H1 (cell line): ENCODE data around the gene PID1. TPM values are rescaled to one million over a fixed set of nuclear protein-coding genes. Genes with fewer than 3 reads are reported as not detected.

Experiments
- CTCF ChIA-PET: fragments of 300-600 bp; sonication (Branson Sonifier 250); formaldehyde crosslinking; loops from one replicate; lab custom pipeline; 2021; ENCODE audit not compliant: partially characterized antibody; lab: Charles Lee
- POLR2A ChIA-PET: fragments of 300-600 bp; sonication (Branson Sonifier 250); formaldehyde crosslinking; loops from one replicate; lab custom pipeline; 2021; ENCODE audit warnings: inconsistent platforms; ENCODE audit not compliant: partially characterized antibody; lab: Charles Lee
- DNase-seq, 2 experiments: peaks; one replicate each; pipeline versions ENCODE4 v3.0.0 to v3.0.0-alpha.2; 2010 to 2022; ENCODE audit warnings: low spot score in 2 of 2, low read depth in 1 of 2, mixed read lengths in 1 of 2
- FAIRE-seq: peaks from 2 replicates; lab custom pipeline; 2011; peaks lifted over from hg19 to GRCh38; lab: Jason Lieb, UNC
- H2AFZ ChIP-seq: 2 replicates; pipeline ENCODE4 v1.8.1; 2012; ENCODE audit warnings: low read length, inconsistent platforms
- H2AK5ac ChIP-seq: 2 replicates; pipeline ENCODE4 v1.6.1; 2013; ENCODE audit warnings: low read depth, low read length
- H2BK120ac ChIP-seq: replicated peaks from 2 replicates; pipeline ENCODE3; 2013; ENCODE audit warnings: low read depth, low read length, inconsistent platforms
- H2BK12ac ChIP-seq: 2 replicates; pipeline ENCODE4 v1.6.1; 2013; ENCODE audit warnings: low read depth, low read length
- H2BK15ac ChIP-seq: 2 replicates; pipeline ENCODE4 v1.6.1; 2013; ENCODE audit warnings: low read length
- H2BK20ac ChIP-seq: 2 replicates; pipeline ENCODE4 v1.6.1; 2013; ENCODE audit warnings: low read length
- H2BK5ac ChIP-seq: 2 replicates; pipeline ENCODE4 v1.6.1; 2013; ENCODE audit warnings: low read depth, low read length
- H3K14ac ChIP-seq: 2 replicates; pipeline ENCODE4 v1.6.1; 2013; ENCODE audit warnings: inconsistent platforms; ENCODE audit not compliant: insufficient read length
- H3K18ac ChIP-seq: 2 replicates; pipeline ENCODE4 v1.6.1; 2013; ENCODE audit warnings: low read length; ENCODE audit errors: extremely low read depth
- H3K23ac ChIP-seq: 2 replicates; pipeline ENCODE4 v1.6.1; 2013; ENCODE audit warnings: inconsistent platforms; ENCODE audit not compliant: insufficient read length
- H3K23me2 ChIP-seq: 2 replicates; pipeline ENCODE4 v1.6.1; 2013; ENCODE audit warnings: low read depth, low read length
- H3K27ac ChIP-seq: 2 replicates; pipeline ENCODE4 v1.6.1; 2011; ENCODE audit warnings: low read depth, low read length, inconsistent platforms
- H3K27me3 ChIP-seq, 4 experiments: replicated peaks in 1 of 4; 1 replicate in 1 of 4; 2 replicates in 3 of 4; pipeline versions ENCODE4 v1.6.1 to v1.8.1; 2011 to 2013; ENCODE audit warnings: low read length in 3 of 4, mild to moderate bottlenecking in 3 of 4, inconsistent platforms in 2 of 4, mixed read lengths in 2 of 4, moderate library complexity in 1 of 4; ENCODE audit not compliant: control insufficient read depth in 3 of 4, insufficient read depth in 3 of 4; ENCODE audit errors: extremely low read depth in 1 of 4
- H3K36me3 ChIP-seq, 4 experiments: 2 replicates each; pipeline versions ENCODE4 v1.6.1 to v1.8.1; 2011 to 2013; ENCODE audit warnings: mild to moderate bottlenecking in 4 of 4, low read length in 3 of 4, moderate library complexity in 2 of 4, control low read depth in 1 of 4, inconsistent platforms in 1 of 4; ENCODE audit not compliant: insufficient read depth in 4 of 4, control insufficient read depth in 2 of 4
- H3K4ac ChIP-seq: replicated peaks from 2 replicates; pipeline ENCODE3; 2013; ENCODE audit warnings: low read length, low read depth, mixed read lengths, inconsistent platforms; ENCODE audit not compliant: insufficient read length
- H3K4me1 ChIP-seq, 4 experiments: replicated peaks in 1 of 4; 1 replicate in 1 of 4; 2 replicates in 3 of 4; pipeline versions ENCODE4 v1.6.1 to v1.8.1; 2011 to 2013; ENCODE audit warnings: low read length in 3 of 4, inconsistent platforms in 2 of 4, mixed read lengths in 1 of 4; ENCODE audit not compliant: insufficient read depth in 4 of 4, control insufficient read depth in 3 of 4
- H3K4me2 ChIP-seq, 2 experiments: 2 replicates each; pipeline versions ENCODE4 v1.6.1 to v1.8.1; 2011 to 2013; ENCODE audit warnings: low read depth in 2 of 2, low read length in 2 of 2, control low read depth in 1 of 2, inconsistent platforms in 1 of 2, mild to moderate bottlenecking in 1 of 2; ENCODE audit not compliant: insufficient read depth in 1 of 2
- H3K4me3 ChIP-seq, 4 experiments: fragments of 200-600, 300-600 bp in 1 of 4; sonication (generic), shearing (Covaris generic), sonication (Bioruptor Twin) in 1 of 4; 2 replicates each; pipeline versions ENCODE4 v1.5.1 to v1.8.1; 2011 to 2016; ENCODE audit warnings: low read length in 4 of 4, low read depth in 3 of 4, control low read depth in 2 of 4, inconsistent platforms in 2 of 4, mild to moderate bottlenecking in 2 of 4, mixed read lengths in 1 of 4, moderate library complexity in 1 of 4; ENCODE audit not compliant: insufficient read depth in 2 of 4; ENCODE audit errors: extremely low read depth in 1 of 4
- H3K56ac ChIP-seq: replicated peaks from 2 replicates; pipeline ENCODE3; 2013; ENCODE audit warnings: low read depth, mild to moderate bottlenecking, mixed read lengths, low read length, inconsistent platforms; ENCODE audit not compliant: insufficient read length
- H3K79me1 ChIP-seq: 2 replicates; pipeline ENCODE4 v1.6.1; 2013; ENCODE audit warnings: low read depth, low read length, control low read depth
- H3K79me2 ChIP-seq, 2 experiments: 2 replicates each; pipeline versions ENCODE4 v1.6.1 to v1.8.1; 2012 to 2013; ENCODE audit warnings: low read length in 2 of 2, mild to moderate bottlenecking in 2 of 2, inconsistent platforms in 1 of 2; ENCODE audit not compliant: insufficient read depth in 2 of 2, control insufficient read depth in 1 of 2
- H3K9ac ChIP-seq, 4 experiments: replicated peaks in 1 of 4; 1 replicate in 1 of 4; 2 replicates in 3 of 4; pipeline versions ENCODE4 v1.6.1 to v1.8.1; 2011 to 2013; ENCODE audit warnings: low read depth in 3 of 4, low read length in 3 of 4, control low read depth in 2 of 4, mild to moderate bottlenecking in 2 of 4, moderate library complexity in 2 of 4, inconsistent platforms in 1 of 4; ENCODE audit errors: extremely low read depth in 1 of 4
- H3K9me3 ChIP-seq, 2 experiments: 2 replicates each; pipeline versions ENCODE4 v1.6.1 to v1.8.1; 2012 to 2013; ENCODE audit warnings: mild to moderate bottlenecking in 2 of 2, moderate library complexity in 2 of 2, control low read depth in 1 of 2, inconsistent platforms in 1 of 2, low read depth in 1 of 2, low read length in 1 of 2, mixed read lengths in 1 of 2; ENCODE audit not compliant: insufficient read depth in 2 of 2
- H4K20me1 ChIP-seq, 2 experiments: replicated peaks in 1 of 2; 2 replicates each; pipeline versions ENCODE3 to v1.8.1; 2011 to 2013; ENCODE audit warnings: inconsistent platforms in 2 of 2, low read length in 2 of 2, mild to moderate bottlenecking in 1 of 2; ENCODE audit not compliant: insufficient read depth in 2 of 2, control insufficient read depth in 1 of 2
- H4K5ac ChIP-seq: 2 replicates; pipeline ENCODE4 v1.6.1; 2013; ENCODE audit warnings: low read length, low read depth, mixed read lengths, inconsistent platforms; ENCODE audit not compliant: insufficient read length
- H4K8ac ChIP-seq: 2 replicates; pipeline ENCODE4 v1.8.0; 2013; ENCODE audit warnings: mild to moderate bottlenecking, moderate library complexity, low read length, inconsistent platforms; ENCODE audit not compliant: insufficient read depth; ENCODE audit errors: extremely low read depth
- H4K91ac ChIP-seq: replicated peaks from 2 replicates; pipeline ENCODE3; 2013; ENCODE audit warnings: low read length, mixed read lengths, inconsistent platforms; ENCODE audit not compliant: insufficient read length
- CBX8 ChIP-seq: fragments of 300-800, 300-1000 bp; sonication (generic); IDR thresholded peaks from 2 replicates; pipeline ENCODE4 v1.7.1; 2016; ENCODE audit warnings: low read depth, low read length, borderline replicate concordance
- CTBP2 ChIP-seq: IDR thresholded peaks from 2 replicates; pipeline ENCODE4 v1.7.0; 2011; ENCODE audit warnings: borderline replicate concordance, mild to moderate bottlenecking, moderate library complexity, mixed read lengths, low read length; ENCODE audit not compliant: insufficient read depth, insufficient read length
- E2F6 ChIP-seq: IDR thresholded peaks from 2 replicates; pipeline ENCODE4 v1.6.1; 2012; ENCODE audit warnings: inconsistent platforms
- EGR1 ChIP-seq: IDR thresholded peaks from 2 replicates; pipeline ENCODE4 v1.6.1; 2011; ENCODE audit warnings: low read depth, low read length, borderline replicate concordance
- EP300 ChIP-seq, 2 experiments: IDR thresholded peaks; 1 replicate in 1 of 2; 2 replicates in 1 of 2; pipeline ENCODE4 v1.6.1; 2011 to 2012; ENCODE audit warnings: low read depth in 2 of 2, low read length in 2 of 2, mild to moderate bottlenecking in 2 of 2, borderline replicate concordance in 1 of 2, inconsistent platforms in 1 of 2, moderate library complexity in 1 of 2
- EZH2 ChIP-seq: fragments of 200-600 bp; sonication (generic); IDR thresholded peaks from 2 replicates; pipeline ENCODE4 v1.7.1; 2012; ENCODE audit warnings: low read depth, mild to moderate bottlenecking, moderate library complexity, low read length, inconsistent platforms; ENCODE audit not compliant: severe bottlenecking
- GABPA ChIP-seq: IDR thresholded peaks from 2 replicates; pipeline ENCODE4 v1.6.1; 2011; ENCODE audit warnings: mild to moderate bottlenecking, low read length, moderate library complexity, borderline replicate concordance; ENCODE audit not compliant: insufficient read depth
- KDM5A ChIP-seq: fragments of 200-600 bp; IDR thresholded peaks from 2 replicates; pipeline ENCODE4 v1.7.1; 2012; ENCODE audit warnings: mild to moderate bottlenecking, low read length, inconsistent platforms, mixed read lengths
- MAFK ChIP-seq: IDR thresholded peaks from 2 replicates; pipeline ENCODE4 v1.6.1; 2012; ENCODE audit warnings: low read depth, mild to moderate bottlenecking, improper control_type of control experiment, low read length
- RFX5 ChIP-seq: IDR thresholded peaks from 2 replicates; pipeline ENCODE4 v1.6.1; 2011; ENCODE audit warnings: low read depth, low read length, improper control_type of control experiment, borderline replicate concordance
- SIX5 ChIP-seq: IDR thresholded peaks from 2 replicates; pipeline ENCODE4 v1.6.1; 2011; ENCODE audit warnings: mild to moderate bottlenecking, low read depth, low read length
- TBP ChIP-seq: IDR thresholded peaks from 2 replicates; pipeline ENCODE4 v1.6.1; 2011; ENCODE audit warnings: low read depth, low read length, improper control_type of control experiment
- TCF12 ChIP-seq: IDR thresholded peaks from 2 replicates; pipeline ENCODE4 v1.6.1; 2011; ENCODE audit warnings: low read depth, mild to moderate bottlenecking, low read length
- YY1 ChIP-seq: IDR thresholded peaks from 2 replicates; pipeline ENCODE4 v1.6.1; 2011; ENCODE audit warnings: low read depth, mild to moderate bottlenecking, low read length
- WGBS, 2 experiments: shearing (Covaris generic) in 1 of 2; methylation state at CpG; one replicate each; pipeline versions ENCODE4 v1.1.6 to v1.1.7; 2013 to 2015; ENCODE audit warnings: low lambda C conversion rate in 2 of 2, mixed read lengths in 2 of 2, inconsistent platforms in 1 of 2, low coverage in 1 of 2, missing lambda C conversion rate in 1 of 2; ENCODE audit not compliant: insufficient replicate concordance in 2 of 2, insufficient coverage in 1 of 2, insufficient read length in 1 of 2; ENCODE audit errors: extremely low coverage in 1 of 2, missing lambda C conversion rate in 1 of 2; 5-methylcytosine and 5-hydroxymethylcytosine counted together
- polyA plus RNA-seq, 7 experiments: library from polyadenylated mRNA; depleted of rRNA in 3 of 7; stranded (reverse) in 5 of 7; unstranded in 2 of 7; fragments of >200 nt in 5 of 7; fragments of 200-250 nt in 2 of 7; gene quantifications; 1 replicate in 5 of 7; 2 replicates in 1 of 7; 4 replicates in 1 of 7; pipeline versions ENCODE4 v1.2.1 to v1.2.3, GENCODE V29; 2011 to 2013; ENCODE audit warnings: missing spikeins in 2 of 7, mixed read lengths in 2 of 7
- total RNA-seq: library from RNA; stranded (reverse); fragmentation: NEBNext Ultra II Directional; extraction: Animal tissue kit (Norgen Biotek cat#: 25700); gene quantifications from 2 replicates; pipeline ENCODE4 v1.2.1, GENCODE V29; 2021

PID1 gene
- total and polyA plus RNA-seq, 2 of the 8 experiments (the other 6 are each of a cell fraction or from before 2014, with no cell fraction given), result 1.5 to 3.3 TPM

GRCh38 chr2:229196448-229196847, 74.6 kb downstream of the PID1 start:
- Histone ChIP-seq H3K4me3 (no peak overlapping the region), H2BK15ac (no peak overlapping the region), H3K23me2 (no peaks in the 10 kb centered on the region), H2BK12ac (no peak overlapping the region), H3K4me1 (no peaks in the 10 kb centered on the region), H3K18ac (no peak overlapping the region), H3K9ac (no peak overlapping the region), H2BK120ac (no peak overlapping the region), H4K5ac (no peak overlapping the region), H4K91ac (no peak overlapping the region), H3K79me2 (no peaks in the 10 kb centered on the region), H4K8ac (no peak overlapping the region), H4K20me1 (no peaks in the 10 kb centered on the region), H3K4ac (no peak overlapping the region), H3K56ac (no peak overlapping the region), H2AK5ac (no peak overlapping the region), H3K79me1 (no peaks in the 10 kb centered on the region), H3K23ac (no peak overlapping the region), H2BK5ac (no peak overlapping the region), H3K36me3 (no peaks in the 10 kb centered on the region), H3K4me2 (no peak overlapping the region), H2BK20ac (no peak overlapping the region), H3K14ac (no peak overlapping the region), H3K27me3 (no peaks in the 10 kb centered on the region), H3K27ac (no peak overlapping the region), H3K9me3 (no peaks in the 10 kb centered on the region; a peak in 1 of 4 replicates), H2AFZ (no peak overlapping the region)
- ChIA-PET CTCF (no interaction called here), POLR2A (no interaction called here)
- FAIRE-seq (no peak), DNase-seq (no peak)
- 84% methylated on average over 2 of the region's 2 CpGs; no CpG with 5 or more reads in 1 of the 2 experiments for WGBS, 2 experiments
- TF ChIP-seq YY1 (no peak), SIX5 (no peak), EZH2 (no peak), EGR1 (no peak), EP300 (IDR thresholded peaks at IDR 0.05; ENCODE audit: borderline replicate concordance in 1 of 2, low read depth in 2 of 2, low read length in 2 of 2) (no peak), E2F6 (no peak), RFX5 (no peak), CTBP2 (no peak), CBX8 (no peak), GABPA (no peak), TBP (no peak), TCF12 (no peak), KDM5A (no peak), MAFK (no peak)
